BLaER1 (cell line): ENCODE results near the gene PRRC2C.
A peak's percentile ranks its signal among the peaks of the same experiment; 100 is the strongest.

Experiments used
- H3K27ac ChIP-seq: shearing (Covaris generic); formaldehyde crosslinking; 2 replicates; pipeline ENCODE4 v1.8.1; 2022
- H3K27me3 ChIP-seq: shearing (Covaris generic); formaldehyde crosslinking; 2 replicates; pipeline ENCODE4 v1.8.1; 2022
- H3K36me3 ChIP-seq: shearing (Covaris generic); formaldehyde crosslinking; 2 replicates; pipeline ENCODE4 v1.8.1; 2022
- H3K4me1 ChIP-seq: shearing (Covaris generic); formaldehyde crosslinking; 2 replicates; pipeline ENCODE4 v1.8.1; 2022
- H3K4me2 ChIP-seq: shearing (Covaris generic); formaldehyde crosslinking; 2 replicates; pipeline ENCODE4 v1.8.1; 2022
- H3K4me3 ChIP-seq: shearing (Covaris generic); formaldehyde crosslinking; 2 replicates; pipeline ENCODE4 v1.8.1; 2022
- H3K9ac ChIP-seq: shearing (Covaris generic); formaldehyde crosslinking; 2 replicates; pipeline ENCODE4 v1.8.1; 2022
- H3K9me3 ChIP-seq: shearing (Covaris generic); formaldehyde crosslinking; 2 replicates; pipeline ENCODE4 v1.8.1; 2022
- H4K20me1 ChIP-seq: shearing (Covaris generic); formaldehyde crosslinking; 2 replicates; pipeline ENCODE4 v1.8.1; 2022
- Cebpa-rat ChIP-seq: shearing (Covaris generic); IDR thresholded peaks from 2 replicates; pipeline ENCODE4 v1.8.1; 2022

The PRRC2C gene

DNA sequence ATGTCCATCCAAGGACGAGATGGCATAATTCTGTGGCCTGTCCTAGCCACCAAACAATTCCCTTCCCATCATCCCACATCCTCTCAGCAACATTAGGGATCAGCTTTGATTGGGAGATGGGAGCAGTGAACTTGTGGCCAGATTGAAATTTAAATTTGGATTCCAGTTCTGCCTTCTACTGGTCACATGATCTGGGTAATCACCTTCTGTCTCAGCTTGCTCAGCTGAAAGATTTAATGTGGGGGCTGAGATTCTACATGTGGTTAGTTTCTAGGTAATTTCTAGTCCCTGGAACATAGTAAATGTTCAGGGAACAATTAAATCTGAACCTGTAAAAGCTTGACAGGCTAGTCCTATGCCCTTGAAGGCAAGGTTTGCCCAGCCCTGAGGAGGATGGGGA is 139.9 kb downstream of the PRRC2C start:
- Histone ChIP-seq H3K27ac (no peak overlapping the region), H3K4me2 (no peak overlapping the region), H3K36me3 (no peaks in the 10 kb centered on the region), H3K9ac (no peak overlapping the region), H3K9me3 (no peaks in the 10 kb centered on the region), H3K4me3 (no peak overlapping the region), H3K27me3 (no peaks in the 10 kb centered on the region), H4K20me1 (no peaks in the 10 kb centered on the region), H3K4me1 (no peaks in the 10 kb centered on the region; the same call in 1 of the 2 replicates)
- no peak for TF ChIP-seq Cebpa-rat

DNA sequence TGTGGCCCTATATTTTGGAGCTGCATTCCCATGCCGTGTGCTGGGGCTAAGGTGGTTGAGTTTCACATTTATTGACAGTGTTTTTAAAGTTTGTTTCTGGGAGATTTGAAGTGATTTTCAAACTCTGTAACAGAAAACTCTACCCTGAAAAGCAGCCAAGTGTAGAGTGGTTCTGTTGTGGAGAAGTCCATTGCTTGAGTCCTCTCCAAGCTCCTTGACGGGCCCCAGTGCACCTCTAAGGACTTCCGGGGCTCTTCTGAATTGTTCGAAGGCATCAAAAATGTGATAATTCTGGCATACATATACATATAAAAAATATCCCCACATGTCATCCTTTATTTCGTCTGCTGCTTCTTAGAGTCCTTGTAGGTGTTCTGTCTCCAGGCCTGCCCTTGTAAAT is 141.7 kb downstream of the PRRC2C start:
- no peaks in the 10 kb centered on the region; the same call in 1 of the 2 replicates for H3K4me1 ChIP-seq
- H3K27me3 ChIP-seq: no peaks in the 10 kb centered on the region
- H3K27ac ChIP-seq: no peak overlapping the region
- no peak overlapping the region for H3K9ac ChIP-seq
- no peaks in the 10 kb centered on the region for H4K20me1 ChIP-seq
- H3K4me3 ChIP-seq: no peak overlapping the region
- H3K4me2 ChIP-seq: no peak overlapping the region
- no peaks in the 10 kb centered on the region for H3K9me3 ChIP-seq
- no peaks in the 10 kb centered on the region for H3K36me3 ChIP-seq
- TF ChIP-seq Cebpa-rat: no peak

DNA sequence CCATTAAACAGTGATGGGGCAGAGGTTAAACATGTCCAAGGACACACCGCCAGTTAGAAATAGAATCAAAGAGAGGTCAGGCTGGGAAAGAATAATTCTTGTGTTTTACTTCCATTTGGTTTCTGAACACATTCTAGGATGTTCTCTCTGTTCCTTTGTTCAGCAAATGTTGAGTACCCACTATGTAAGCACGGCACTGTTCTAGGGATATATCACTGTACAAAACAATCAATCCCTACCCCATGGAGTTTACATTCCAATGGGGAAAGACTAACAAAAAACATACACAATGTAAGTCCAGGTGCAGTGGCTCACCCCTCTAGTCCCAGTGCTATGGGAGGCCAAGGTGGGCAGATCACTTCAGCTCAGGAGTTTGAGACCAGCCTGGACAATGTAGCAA is 142.9 kb downstream of the PRRC2C start:
- Histone ChIP-seq H3K4me3 (no peak overlapping the region), H3K9me3 (no peaks in the 10 kb centered on the region), H3K4me2 (no peak overlapping the region), H4K20me1 (no peaks in the 10 kb centered on the region), H3K36me3 (no peaks in the 10 kb centered on the region), H3K4me1 (no peaks in the 10 kb centered on the region; the same call in 1 of the 2 replicates), H3K27ac (no peak overlapping the region), H3K27me3 (no peaks in the 10 kb centered on the region), H3K9ac (no peak overlapping the region)
- no peak for TF ChIP-seq Cebpa-rat

DNA sequence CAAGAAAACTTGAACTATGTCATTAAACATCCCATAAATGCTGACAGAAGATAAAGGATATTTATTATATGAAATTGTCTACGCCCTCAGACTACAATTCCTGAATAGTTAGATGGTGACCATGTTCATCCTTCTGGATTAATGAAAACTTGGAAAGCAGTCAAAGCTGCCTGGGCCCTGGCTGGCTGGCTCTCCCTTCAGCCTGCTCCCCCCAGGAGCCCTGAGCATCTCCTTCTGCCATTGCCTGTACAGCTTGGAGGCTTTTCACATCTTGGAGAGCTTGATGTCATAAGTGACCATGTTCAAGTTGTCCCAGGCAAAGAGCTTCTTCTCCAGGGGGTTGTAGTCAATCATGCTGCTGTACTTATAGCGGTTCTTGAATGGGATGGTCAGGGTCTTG is 150.3 kb downstream of the PRRC2C start:
- no peak overlapping the region for H3K27ac ChIP-seq
- no peak for TF ChIP-seq Cebpa-rat
- no peak overlapping the region for H3K9ac ChIP-seq
- H4K20me1 ChIP-seq: no peaks in the 10 kb centered on the region
- H3K27me3 ChIP-seq: no peaks in the 10 kb centered on the region
- no peaks in the 10 kb centered on the region for H3K9me3 ChIP-seq
- no peaks in the 10 kb centered on the region for H3K36me3 ChIP-seq
- no peaks in the 10 kb centered on the region for H3K4me1 ChIP-seq
- H3K4me3 ChIP-seq: no peak overlapping the region
- H3K4me2 ChIP-seq: no peak overlapping the region

DNA sequence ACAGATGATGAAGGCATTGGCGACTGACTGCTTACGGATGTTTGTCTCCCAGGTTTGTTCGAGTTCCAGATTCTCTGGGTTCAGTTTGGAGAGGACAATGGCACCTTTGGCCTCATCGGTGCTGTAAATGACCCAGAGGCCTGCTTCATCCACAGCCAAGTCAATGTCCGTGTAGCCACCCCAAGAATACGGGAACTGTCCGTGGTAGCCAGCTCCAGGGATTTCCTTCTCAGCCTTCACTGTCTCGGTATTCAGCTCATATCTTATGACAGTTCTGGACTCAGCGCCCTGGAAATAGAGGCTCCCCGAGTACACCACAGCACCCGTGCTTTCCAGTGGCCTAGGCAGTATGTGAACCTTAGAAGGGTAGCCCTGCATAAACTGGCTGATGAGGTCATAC is 150.8 kb downstream of the PRRC2C start:
- Histone ChIP-seq H3K4me2 (no peak overlapping the region), H3K9ac (no peak overlapping the region), H3K36me3 (no peaks in the 10 kb centered on the region)

DNA sequence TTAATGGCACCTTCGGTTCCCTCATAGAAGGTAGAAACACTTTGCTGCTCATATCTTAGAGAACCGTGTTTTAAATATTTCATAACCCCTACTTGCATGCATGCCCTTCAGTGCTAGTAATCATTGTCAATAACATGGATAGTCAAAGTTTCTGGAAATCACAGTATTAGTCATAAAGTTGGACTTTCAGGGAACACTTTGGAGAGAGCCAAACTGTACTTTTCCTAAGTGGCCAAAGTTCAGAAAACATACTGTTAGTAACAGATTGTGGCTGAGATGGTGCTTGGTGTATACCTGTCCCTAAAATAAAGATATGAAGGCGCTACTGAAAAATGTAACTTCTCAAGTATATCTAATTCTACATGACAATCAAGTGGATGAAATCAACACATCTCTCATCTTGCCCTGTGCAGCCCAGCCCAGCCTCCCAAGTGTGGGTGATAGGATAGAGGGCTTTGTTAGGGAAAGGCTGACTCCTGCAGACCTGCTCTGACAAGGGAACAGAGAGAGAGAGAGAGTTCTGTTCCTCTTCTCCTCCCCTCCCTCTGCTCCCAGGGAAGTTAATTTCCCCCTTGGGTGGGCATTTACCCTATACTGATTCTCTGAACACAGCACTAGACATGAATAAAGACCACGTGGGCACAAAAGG is 152.7 kb downstream of the PRRC2C start:
- TF ChIP-seq Cebpa-rat: no peak
- Histone ChIP-seq H3K9me3 (no peaks in the 10 kb centered on the region), H3K4me1 (peaks cover 13% of the 10 kb centered on the region), H3K27me3 (no peaks in the 10 kb centered on the region), H4K20me1 (no peaks in the 10 kb centered on the region), H3K36me3 (no peaks in the 10 kb centered on the region), H3K9ac (no peak overlapping the region), H3K4me2 (no peak overlapping the region), H3K4me3 (no peak overlapping the region), H3K27ac (no peak overlapping the region)

More for the DNA sequence above, 150.8 kb downstream of the PRRC2C start:
- H4K20me1 ChIP-seq: no peaks in the 10 kb centered on the region
- peaks cover 2% of the 10 kb centered on the region for H3K4me1 ChIP-seq
- H3K4me3 ChIP-seq: no peak overlapping the region
- H3K9me3 ChIP-seq: no peaks in the 10 kb centered on the region
- no peak for TF ChIP-seq Cebpa-rat
- H3K27me3 ChIP-seq: no peaks in the 10 kb centered on the region
- H3K27ac ChIP-seq: no peak overlapping the region

DNA sequence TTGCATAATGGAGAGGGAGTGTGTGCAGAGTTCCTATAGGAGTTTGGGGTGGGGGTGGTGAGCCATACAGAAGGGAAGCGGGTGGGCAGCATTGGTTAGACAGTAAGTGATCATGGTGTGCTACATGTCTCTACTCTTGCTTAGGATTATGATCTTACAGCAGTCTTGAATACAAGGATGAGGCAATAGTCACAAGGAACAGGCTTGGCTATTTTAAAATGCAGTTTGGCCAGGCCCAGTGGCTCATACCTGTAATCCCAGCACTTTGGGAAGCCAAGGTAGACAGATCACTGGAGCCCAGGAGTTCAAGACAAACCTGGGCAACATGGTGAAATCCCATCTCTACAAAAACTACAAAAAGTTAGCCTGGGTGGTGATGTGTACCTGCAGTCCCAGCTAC is 154.9 kb downstream of the PRRC2C start:
- Histone ChIP-seq H3K27ac (no peak overlapping the region), H4K20me1 (no peaks in the 10 kb centered on the region), H3K27me3 (no peaks in the 10 kb centered on the region)

DNA sequence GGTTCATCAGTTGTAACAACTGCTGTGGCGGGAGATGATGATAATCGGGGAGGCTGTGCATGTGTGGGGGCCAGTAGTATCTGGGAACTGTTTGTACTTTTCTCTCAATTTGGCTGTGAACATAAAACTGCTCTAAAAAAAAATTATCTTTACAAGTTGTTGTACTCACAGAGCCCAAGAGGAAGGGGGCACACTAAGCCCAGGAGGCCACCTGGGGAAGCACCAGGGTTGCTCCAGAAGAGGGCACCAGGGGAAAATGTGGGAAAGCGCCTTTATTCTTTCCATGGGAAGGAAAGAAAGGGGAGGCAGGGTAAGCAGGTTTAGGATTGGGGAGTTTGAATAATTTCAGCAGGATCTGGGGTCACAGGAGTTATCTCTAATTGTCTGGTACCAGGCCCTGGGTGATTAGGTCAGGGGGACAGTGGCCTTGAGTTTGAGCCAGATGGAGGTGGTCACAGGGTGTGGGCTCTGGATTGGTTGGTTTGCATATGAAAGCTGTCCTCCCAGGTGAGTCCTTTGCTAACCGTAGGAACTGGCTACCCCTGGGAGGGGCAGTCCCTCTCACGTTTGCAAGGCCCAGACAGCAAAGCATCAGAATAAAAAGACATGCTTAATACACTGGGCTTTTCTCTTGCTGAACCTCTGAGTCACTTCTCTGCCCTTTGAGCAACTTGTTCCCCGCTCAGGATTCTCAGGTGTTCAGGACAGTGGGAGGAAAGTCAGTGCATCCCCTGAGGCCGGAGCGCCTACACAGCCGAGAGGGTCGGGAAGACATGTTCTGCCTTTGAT is 155.9 kb downstream of the PRRC2C start:
- H3K4me3 ChIP-seq: no peak overlapping the region
- H3K4me1 ChIP-seq: peaks cover 18% of the 10 kb centered on the region
- TF ChIP-seq Cebpa-rat: no peak
- H3K27me3 ChIP-seq: no peaks in the 10 kb centered on the region
- peak overlapping the region; percentile 58 for H3K4me2 ChIP-seq
- no peak overlapping the region for H3K27ac ChIP-seq
- H3K36me3 ChIP-seq: no peaks in the 10 kb centered on the region
- H3K9ac ChIP-seq: 0 out of 2 replicates have a peak overlapping the region, but pooled peaks have one; percentile 34
- no peaks in the 10 kb centered on the region for H3K9me3 ChIP-seq
- no peaks in the 10 kb centered on the region for H4K20me1 ChIP-seq

More for the DNA sequence above, 154.9 kb downstream of the PRRC2C start:
- no peak overlapping the region for H3K9ac ChIP-seq
- no peak overlapping the region for H3K4me3 ChIP-seq
- no peak overlapping the region for H3K4me2 ChIP-seq
- H3K4me1 ChIP-seq: peaks cover 17% of the 10 kb centered on the region
- H3K36me3 ChIP-seq: no peaks in the 10 kb centered on the region
- TF ChIP-seq Cebpa-rat: no peak
- no peaks in the 10 kb centered on the region for H3K9me3 ChIP-seq

DNA sequence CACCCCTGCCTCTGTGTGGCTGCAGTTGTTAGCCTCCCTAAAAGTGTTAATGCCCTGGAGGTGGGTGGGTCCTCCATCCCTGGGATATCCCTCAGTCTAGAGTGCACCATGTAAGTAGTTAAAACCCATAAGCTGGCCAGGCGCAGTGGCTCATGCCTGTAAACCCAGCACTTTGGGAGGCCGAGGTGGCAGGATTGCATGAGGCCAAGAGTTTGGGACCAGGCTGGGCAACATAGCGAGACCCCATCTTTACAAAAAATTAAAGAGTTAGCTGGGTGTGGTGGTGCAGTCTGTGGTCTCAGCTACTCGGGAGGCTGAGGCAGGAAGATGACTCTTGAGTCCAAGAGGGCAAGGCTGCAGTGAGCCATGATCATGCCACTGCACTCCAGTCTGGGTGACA is 156.9 kb downstream of the PRRC2C start:
- H3K27me3 ChIP-seq: no peaks in the 10 kb centered on the region
- H3K4me3 ChIP-seq: no peak overlapping the region
- no peak overlapping the region for H3K27ac ChIP-seq
- no peaks in the 10 kb centered on the region for H4K20me1 ChIP-seq
- H3K9ac ChIP-seq: no peak overlapping the region
- no peak for TF ChIP-seq Cebpa-rat
- peak overlapping the region; percentile 58 for H3K4me2 ChIP-seq
- no peaks in the 10 kb centered on the region for H3K9me3 ChIP-seq
- no peaks in the 10 kb centered on the region for H3K36me3 ChIP-seq
- H3K4me1 ChIP-seq: peaks cover 18% of the 10 kb centered on the region
